H9 (cell line): ENCODE results near the gene EGLN3. TPM values are rescaled to one million over a fixed set of nuclear protein-coding genes. Genes with fewer than 3 reads are reported as not detected.
"Not testable (repeated sequence)": the region's sequence is repeated elsewhere in the genome, so short reads cannot be mapped to it uniquely, and the experiment has no call there.

ENCODE experiments used
- DNase-seq: peaks from one replicate; pipeline ENCODE4 v3.0.0-alpha.2; 2017
- H2AFZ ChIP-seq: one replicate; pipeline ENCODE4 v1.6.1; 2013; ENCODE audit warnings: mild to moderate bottlenecking, low read length, control low read depth, moderate library complexity
- H2AK5ac ChIP-seq: 2 replicates; pipeline ENCODE4 v1.6.1; 2013; ENCODE audit warnings: low read length, control low read depth, mixed read lengths; ENCODE audit not compliant: insufficient read length
- H2BK120ac ChIP-seq: one replicate; pipeline ENCODE4 v1.6.1; 2013; ENCODE audit warnings: low read depth, mild to moderate bottlenecking, low read length, control low read depth, inconsistent platforms; ENCODE audit not compliant: poor library complexity, severe bottlenecking
- H2BK12ac ChIP-seq: 2 replicates; pipeline ENCODE4 v1.6.1; 2013; ENCODE audit warnings: low read length, control low read depth, mixed read lengths, low read depth; ENCODE audit not compliant: insufficient read length
- H2BK15ac ChIP-seq: 2 replicates; pipeline ENCODE4 v1.6.1; 2013; ENCODE audit warnings: low read depth, low read length, control low read depth
- H2BK20ac ChIP-seq: one replicate; pipeline ENCODE4 v1.6.1; 2013; ENCODE audit warnings: low read depth, mild to moderate bottlenecking, low read length, control low read depth, inconsistent platforms; ENCODE audit not compliant: poor library complexity, severe bottlenecking
- H2BK5ac ChIP-seq: 2 replicates; pipeline ENCODE4 v1.6.1; 2013; ENCODE audit warnings: low read length, control low read depth, mixed read lengths; ENCODE audit not compliant: insufficient read length
- H3K14ac ChIP-seq: 2 replicates; pipeline ENCODE4 v1.6.1; 2013; ENCODE audit warnings: low read length, control low read depth; ENCODE audit not compliant: insufficient read depth
- H3K18ac ChIP-seq: 2 replicates; pipeline ENCODE4 v1.6.1; 2013; ENCODE audit warnings: low read depth, mild to moderate bottlenecking, mixed read lengths, low read length, control low read depth; ENCODE audit not compliant: insufficient read length
- H3K23ac ChIP-seq: 2 replicates; pipeline ENCODE4 v1.6.1; 2013; ENCODE audit warnings: low read length, control low read depth, mixed read lengths, low read depth; ENCODE audit not compliant: insufficient read length
- H3K23me2 ChIP-seq: 2 replicates; pipeline ENCODE4 v1.6.1; 2013; ENCODE audit warnings: low read depth, mild to moderate bottlenecking, mixed read lengths, low read length, control low read depth; ENCODE audit not compliant: insufficient read length, poor library complexity, severe bottlenecking
- H3K27ac ChIP-seq: 2 replicates; pipeline ENCODE4 v1.5.1; 2013; ENCODE audit warnings: low read length, control low read depth, mixed read lengths, low read depth; ENCODE audit not compliant: insufficient read length
- H3K27me3 ChIP-seq: 2 replicates; pipeline ENCODE4 v1.6.1; 2013; ENCODE audit warnings: low read length, control low read depth, inconsistent platforms; ENCODE audit not compliant: insufficient read depth
- H3K4ac ChIP-seq: 2 replicates; pipeline ENCODE4 v1.6.1; 2013; ENCODE audit warnings: low read depth, mild to moderate bottlenecking, control low read depth, inconsistent platforms, low read length, moderate library complexity
- H3K4me1 ChIP-seq: 2 replicates; pipeline ENCODE4 v1.6.1; 2013; ENCODE audit warnings: low read length, control low read depth, inconsistent platforms; ENCODE audit not compliant: insufficient read depth
- H3K4me2 ChIP-seq: 2 replicates; pipeline ENCODE4 v1.6.1; 2013; ENCODE audit warnings: low read length, control low read depth, mixed read lengths; ENCODE audit not compliant: insufficient read length, insufficient read depth
- H3K56ac ChIP-seq: 2 replicates; pipeline ENCODE4 v1.6.1; 2013; ENCODE audit warnings: low read depth, mild to moderate bottlenecking, mixed read lengths, low read length, control low read depth; ENCODE audit not compliant: insufficient read length
- H3K79me1 ChIP-seq: 2 replicates; pipeline ENCODE4 v1.6.1; 2013; ENCODE audit warnings: low read depth, mild to moderate bottlenecking, moderate library complexity, low read length, control low read depth, inconsistent platforms; ENCODE audit not compliant: insufficient read depth, poor library complexity, severe bottlenecking
- H3K79me2 ChIP-seq: 2 replicates; pipeline ENCODE4 v1.6.1; 2013; ENCODE audit warnings: low read length, control low read depth, inconsistent platforms; ENCODE audit not compliant: insufficient read depth
- H3K9ac ChIP-seq: 2 replicates; pipeline ENCODE4 v1.6.1; 2013; ENCODE audit warnings: low read length, control low read depth, mixed read lengths; ENCODE audit not compliant: insufficient read length; ENCODE audit errors: extremely low read depth
- H3K9me3 ChIP-seq: one replicate; pipeline ENCODE4 v1.6.1; 2013; ENCODE audit warnings: low read depth, low read length, inconsistent platforms; ENCODE audit not compliant: control insufficient read depth
- H3T11ph ChIP-seq: one replicate; pipeline ENCODE4 v1.6.1; 2013; ENCODE audit warnings: mild to moderate bottlenecking, low read length, control low read depth, inconsistent platforms
- H4K20me1 ChIP-seq: one replicate; pipeline ENCODE4 v1.6.1; 2013; ENCODE audit not compliant: control insufficient read depth, insufficient read length, insufficient read depth
- H4K5ac ChIP-seq: 2 replicates; pipeline ENCODE4 v1.6.1; 2013; ENCODE audit warnings: low read depth, mild to moderate bottlenecking, mixed read lengths, low read length, control low read depth; ENCODE audit not compliant: insufficient read length
- H4K8ac ChIP-seq: replicated peaks from 2 replicates; pipeline ENCODE4 v1.6.1; 2013; ENCODE audit warnings: low read length, control low read depth, mixed read lengths, low read depth; ENCODE audit not compliant: insufficient read length
- H4K91ac ChIP-seq: 2 replicates; pipeline ENCODE4 v1.6.1; 2013; ENCODE audit warnings: low read depth, mild to moderate bottlenecking, moderate library complexity, mixed read lengths, low read length, control low read depth; ENCODE audit not compliant: insufficient read length
- H3K27ac Mint-ChIP-seq, 3 experiments: 2 replicates in 2 of 3; 3 replicates in 1 of 3; pipeline ENCODE4 v1.8.0; 2020 to 2021; ENCODE audit warnings: mixed read lengths in 3 of 3, mild to moderate bottlenecking in 1 of 3, moderate library complexity in 1 of 3
- H3K27me3 Mint-ChIP-seq: 2 replicates; pipeline ENCODE4 v1.8.0; 2021; ENCODE audit warnings: low read depth, mild to moderate bottlenecking, moderate library complexity, mixed read lengths
- H3K36me3 Mint-ChIP-seq, 3 experiments: 2 replicates in 2 of 3; 3 replicates in 1 of 3; pipeline ENCODE4 v1.8.0; 2020 to 2021; ENCODE audit warnings: low read depth in 3 of 3, mixed read lengths in 3 of 3; ENCODE audit not compliant: insufficient read depth in 1 of 3
- H3K4me1 Mint-ChIP-seq, 2 experiments: 2 replicates each; pipeline ENCODE4 v1.8.0; 2020; ENCODE audit warnings: mixed read lengths in 2 of 2
- H3K4me3 Mint-ChIP-seq, 2 experiments: 2 replicates in 1 of 2; 3 replicates in 1 of 2; pipeline ENCODE4 v1.8.0; 2020 to 2021; ENCODE audit warnings: mild to moderate bottlenecking in 2 of 2, mixed read lengths in 2 of 2, moderate library complexity in 1 of 2
- H3K9me3 Mint-ChIP-seq, 2 experiments: 2 replicates in 1 of 2; 3 replicates in 1 of 2; pipeline ENCODE4 v1.8.0; 2020; ENCODE audit warnings: mild to moderate bottlenecking in 2 of 2, mixed read lengths in 2 of 2, moderate library complexity in 1 of 2
- WGBS: extraction: QIAGEN DNeasy Blood & Tissue Kit; methylation state at CpG from one replicate; pipeline ENCODE4 v1.1.7; 2013; ENCODE audit warnings: missing lambda C conversion rate, low lambda C conversion rate, mixed read lengths; ENCODE audit not compliant: insufficient read length; ENCODE audit errors: extremely low coverage; 5-methylcytosine and 5-hydroxymethylcytosine counted together
- total RNA-seq: library from RNA; stranded (reverse); gene quantifications from 2 replicates; pipeline ENCODE4 v1.2.1, GENCODE V29; 2021
- TF ChIP-seq, protein P1 (sequence below): fragments of 200-600 bp; sonication (generic); conservative IDR thresholded peaks from 3 replicates; pipeline ENCODE4 v1.8.0; 2021; ENCODE audit warnings: antibody characterized with exemption, mild to moderate bottlenecking

The EGLN3 gene
- total RNA-seq, 1 experiment from 2014 or later: 19.8 TPM

DNA sequence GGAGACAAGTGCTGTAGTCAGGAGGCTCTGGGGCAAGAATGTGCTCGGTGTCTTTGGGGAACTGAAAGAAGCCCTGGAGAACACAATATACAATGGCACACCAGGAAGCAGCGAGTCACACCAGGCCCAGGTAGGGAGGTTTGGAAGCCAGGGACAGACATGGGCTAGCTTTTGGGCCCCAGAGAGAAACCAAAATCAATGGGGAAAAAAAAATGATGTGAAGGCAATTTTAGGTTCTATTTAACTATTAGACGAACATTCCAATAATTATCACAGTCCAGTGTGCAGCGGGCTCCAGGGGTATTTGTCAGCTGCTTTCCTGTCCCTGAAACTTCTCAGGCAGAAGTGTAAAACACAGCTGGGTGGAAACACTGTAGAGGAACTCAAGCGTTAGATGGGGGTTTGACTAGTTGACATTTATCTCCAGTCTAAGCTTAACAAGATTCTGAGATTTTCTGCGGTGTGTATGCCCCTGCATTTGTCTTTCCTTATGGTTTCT, 21.8 kb upstream of the EGLN3 start:
- no peaks in the 10 kb centered on the region for H3K4me1 ChIP-seq
- H3K56ac ChIP-seq: no peak overlapping the region
- H4K5ac ChIP-seq: no peak overlapping the region
- no peak overlapping the region for H2BK12ac ChIP-seq
- peak; percentile 32 for DNase-seq
- H3K4me2 ChIP-seq: no peak overlapping the region
- H3K23ac ChIP-seq: no peak overlapping the region
- H2AFZ ChIP-seq: no peak overlapping the region
- no peak overlapping the region for H2AK5ac ChIP-seq
- H3K14ac ChIP-seq: no peak overlapping the region
- H4K8ac ChIP-seq: no peak overlapping the region
- TF ChIP-seq, protein P1, sequence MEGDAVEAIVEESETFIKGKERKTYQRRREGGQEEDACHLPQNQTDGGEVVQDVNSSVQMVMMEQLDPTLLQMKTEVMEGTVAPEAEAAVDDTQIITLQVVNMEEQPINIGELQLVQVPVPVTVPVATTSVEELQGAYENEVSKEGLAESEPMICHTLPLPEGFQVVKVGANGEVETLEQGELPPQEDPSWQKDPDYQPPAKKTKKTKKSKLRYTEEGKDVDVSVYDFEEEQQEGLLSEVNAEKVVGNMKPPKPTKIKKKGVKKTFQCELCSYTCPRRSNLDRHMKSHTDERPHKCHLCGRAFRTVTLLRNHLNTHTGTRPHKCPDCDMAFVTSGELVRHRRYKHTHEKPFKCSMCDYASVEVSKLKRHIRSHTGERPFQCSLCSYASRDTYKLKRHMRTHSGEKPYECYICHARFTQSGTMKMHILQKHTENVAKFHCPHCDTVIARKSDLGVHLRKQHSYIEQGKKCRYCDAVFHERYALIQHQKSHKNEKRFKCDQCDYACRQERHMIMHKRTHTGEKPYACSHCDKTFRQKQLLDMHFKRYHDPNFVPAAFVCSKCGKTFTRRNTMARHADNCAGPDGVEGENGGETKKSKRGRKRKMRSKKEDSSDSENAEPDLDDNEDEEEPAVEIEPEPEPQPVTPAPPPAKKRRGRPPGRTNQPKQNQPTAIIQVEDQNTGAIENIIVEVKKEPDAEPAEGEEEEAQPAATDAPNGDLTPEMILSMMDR: no peak
- no peaks in the 10 kb centered on the region for H3K79me2 ChIP-seq
- H3K79me1 ChIP-seq: no peaks in the 10 kb centered on the region
- no peak overlapping the region for H2BK15ac ChIP-seq
- H3K9me3 ChIP-seq: no peaks in the 10 kb centered on the region
- no peak overlapping the region for H3K18ac ChIP-seq
- H3K4ac ChIP-seq: no peak overlapping the region
- no peak overlapping the region for H2BK120ac ChIP-seq
- H2BK20ac ChIP-seq: no peak overlapping the region
- no peak overlapping the region for H2BK5ac ChIP-seq
- H4K91ac ChIP-seq: no peak overlapping the region
- peaks cover 4 to 15% (median 4%) of the 10 kb centered on the region in 3 experiments; a peak in 3 of 7 replicates for H3K36me3 Mint-ChIP-seq
- no peak overlapping the region for H3T11ph ChIP-seq
- H3K4me3 Mint-ChIP-seq: no peak overlapping the region
- peak overlapping the region in 2 of 3 experiments; percentile 73 to 83; a peak in 2 of 7 replicates for H3K27ac Mint-ChIP-seq
- H4K20me1 ChIP-seq: no peaks in the 10 kb centered on the region
- no peak overlapping the region for H3K27ac ChIP-seq
- peaks cover 11 to 17% of the 10 kb centered on the region in 2 experiments for H3K9me3 Mint-ChIP-seq
- no peaks in the 10 kb centered on the region for H3K23me2 ChIP-seq
- WGBS: no CpG with 5 or more reads among the region's 6 CpGs
- H3K9ac ChIP-seq: no peak overlapping the region
- H3K4me1 Mint-ChIP-seq: peaks cover 8 to 11% of the 10 kb centered on the region in 2 experiments
- H3K27me3 ChIP-seq: no peaks in the 10 kb centered on the region
- no peaks in the 10 kb centered on the region for H3K27me3 Mint-ChIP-seq

DNA sequence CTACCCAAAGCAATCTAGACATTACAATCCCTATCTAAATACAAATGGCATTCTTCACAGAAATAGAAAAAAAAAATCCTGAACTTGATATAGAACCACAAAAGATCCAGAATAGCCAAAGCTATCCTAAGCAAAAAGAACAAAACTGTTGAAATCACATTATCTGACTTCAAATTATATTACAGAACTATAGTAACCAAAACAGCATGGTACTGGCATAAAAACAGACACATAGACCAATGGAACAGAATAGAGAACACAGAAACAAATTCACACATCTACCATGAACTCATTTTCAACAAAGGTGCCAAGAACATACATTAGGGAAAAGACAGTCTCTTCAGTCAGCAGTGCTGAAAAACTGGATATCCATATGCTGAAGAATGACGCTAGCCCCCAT, 19.0 kb upstream of the EGLN3 start:
- H2BK5ac ChIP-seq, H2BK12ac ChIP-seq, H3K4me1 ChIP-seq, H3K4me2 ChIP-seq, H3K4me3 Mint-ChIP-seq, H4K91ac ChIP-seq, H3K14ac ChIP-seq, H4K20me1 ChIP-seq, H3K4ac ChIP-seq, H2AFZ ChIP-seq, H3K27me3 ChIP-seq, H3K27ac Mint-ChIP-seq, H3K23ac ChIP-seq, H3K9me3 ChIP-seq, H2BK120ac ChIP-seq, H4K8ac ChIP-seq, H4K5ac ChIP-seq, DNase-seq, H3K79me2 ChIP-seq, H3K27ac ChIP-seq, H2BK15ac ChIP-seq, H3K18ac ChIP-seq, H3K27me3 Mint-ChIP-seq, H3K23me2 ChIP-seq, H2BK20ac ChIP-seq, H2AK5ac ChIP-seq, H3K56ac ChIP-seq, H3K9ac ChIP-seq, H3K79me1 ChIP-seq, H3T11ph ChIP-seq: not testable (repeated sequence)
- WGBS: no CpG with 5 or more reads among the region's 1 CpG
- peaks cover 4 to 15% (median 4%) of the 10 kb centered on the region in 3 experiments; a peak in 3 of 7 replicates for H3K36me3 Mint-ChIP-seq
- peaks cover 11 to 17% of the 10 kb centered on the region in 2 experiments for H3K9me3 Mint-ChIP-seq
- peaks cover 30 to 37% of the 10 kb centered on the region in 2 experiments for H3K4me1 Mint-ChIP-seq
